Muscle of back (tissue), 11 donors: ENCODE data around the gene STX12. TPM values are rescaled to one million over a fixed set of nuclear protein-coding genes. Genes with fewer than 3 reads are reported as not detected.
"Not testable (repeated sequence)": the region's sequence is repeated elsewhere in the genome, so short reads cannot be mapped to it uniquely, and the experiment has no call there.

Experiments used
- DNase-seq, 3 donors: peaks; one replicate each; pipeline versions ENCODE4 v3.0.0 to v3.0.0-alpha.2; 2013
- polyA plus RNA-seq, 10 donors: library from polyadenylated mRNA; unstranded; fragments of 120-200 nt; gene quantifications; one replicate each; pipeline ENCODE4 v1.2.1, GENCODE V29; 2013; ENCODE audit not compliant: insufficient read length in 10 of 10

Gene STX12
- polyA plus RNA-seq, 10 donors: 27.3 to 42.2 (median 32.6) TPM

GRCh38 chr1:27864264-27864895, 91.4 kb downstream of the STX12 start:
- peak in 1 of 3 donors; percentile 36 for DNase-seq

DNA sequence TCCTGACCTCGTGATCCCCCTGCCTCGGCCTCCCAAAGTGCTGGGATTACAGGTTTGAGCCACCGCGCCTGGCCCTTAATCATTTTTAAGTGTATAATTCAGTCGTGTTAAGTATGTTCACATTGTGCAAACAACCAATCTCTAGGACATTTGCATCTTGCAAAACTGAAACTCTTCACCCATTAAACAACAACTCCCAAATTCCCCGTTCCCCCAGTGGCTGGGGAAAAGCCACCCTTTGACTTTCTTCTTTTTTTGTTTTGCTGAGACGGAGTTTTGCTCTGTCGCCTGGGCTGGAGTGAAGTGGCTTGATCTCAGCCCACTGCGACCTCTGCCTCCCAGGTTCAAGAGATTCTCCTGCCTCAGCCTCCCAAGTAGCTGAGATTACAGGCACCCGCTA, 92.8 kb downstream of the STX12 start:
- DNase-seq: no peak

- no peak for DNase-seq
These were observed 95.5 kb downstream of the STX12 start for GRCh38 chr1:27868556-27868931.

GRCh38 chr1:27868932-27869718, 96.1 kb downstream of the STX12 start:
- peak in 1 of 3 donors; percentile 45 for DNase-seq

GRCh38 chr1:27869719-27870085, 96.7 kb downstream of the STX12 start:
- no peak for DNase-seq

- DNase-seq: not testable (repeated sequence)
These were observed 98.1 kb downstream of the STX12 start for GRCh38 chr1:27871076-27871475.

- peak in 2 of 3 donors; percentile 25 to 68 for DNase-seq
These were observed 99.2 kb downstream of the STX12 start, which contains the start of gene THEMIS2 for GRCh38 chr1:27872059-27872801. TSS of gene THEMIS2 (plus strand) at chr1:27872544. CDS start at chr1:27872572, 28 bp downstream.

DNA sequence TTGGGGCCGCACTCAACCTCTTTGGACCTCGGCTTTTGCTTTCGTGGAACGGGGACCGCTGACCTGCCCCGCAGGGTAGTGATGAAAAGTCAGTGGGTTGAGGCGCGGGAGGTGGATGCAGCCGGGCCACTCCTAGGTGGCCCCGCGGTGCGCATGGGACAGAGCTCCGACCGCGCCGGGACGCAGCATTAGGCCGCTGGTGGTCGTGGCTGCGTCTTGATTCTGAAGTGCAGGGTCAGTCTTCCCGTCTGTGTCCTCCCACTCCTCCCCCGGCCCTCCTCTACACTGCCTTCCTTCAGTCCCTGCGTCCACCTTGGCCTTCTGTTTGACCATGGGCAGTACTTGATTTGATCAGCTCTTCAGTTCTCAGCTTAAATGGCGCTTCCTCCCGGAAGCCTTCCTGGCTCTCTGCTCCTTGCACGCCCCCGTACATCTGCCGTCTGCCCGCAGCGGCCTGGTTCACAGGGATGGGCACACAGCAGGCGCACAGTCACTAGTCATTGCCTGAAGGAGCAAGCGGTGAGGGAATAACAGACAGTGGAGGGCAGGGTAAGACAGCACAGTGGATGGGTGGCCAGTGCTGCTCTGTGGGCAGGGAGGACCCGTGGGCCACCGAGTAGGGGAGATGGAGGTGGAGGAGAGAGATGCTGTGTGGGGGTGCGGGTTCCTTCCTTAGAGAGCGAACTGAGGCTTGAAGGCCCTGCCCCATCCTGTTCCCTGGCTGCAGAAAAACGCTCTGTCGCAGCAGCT, 100.0 kb downstream of the STX12 start:
- DNase-seq: peak in 1 of 3 donors; percentile 37

- DNase-seq: peak in 1 of 3 donors; percentile 40
These were observed 100.8 kb downstream of the STX12 start for GRCh38 chr1:27873671-27874384.

Other genes with a start within 250 kb of the STX12 start
- gene AHDC1, start 169.1 kb upstream of the STX12 start, polyA plus RNA-seq: 100 to 1,000 TPM in 1 of 10 donors, 10 to 100 TPM in 9; 55.7 to 104 (median 78.7) TPM
- 1 to 10 TPM; 1.1 to 3.3 (median 2.2) TPM for gene FGR, start 138.0 kb upstream of the STX12 start, polyA plus RNA-seq
- gene IFI6, start 101.0 kb upstream of the STX12 start, polyA plus RNA-seq: 10 to 100 TPM; 45.3 to 80.8 (median 67.3) TPM
- 10 to 100 TPM; 14.4 to 32.6 (median 19.2) TPM for gene FAM76A, start 47.3 kb upstream of the STX12 start, polyA plus RNA-seq
- 10 to 100 TPM; 29.0 to 38.0 (median 32.0) TPM for gene PPP1R8, start 57.6 kb downstream of the STX12 start, polyA plus RNA-seq
- 1 to 10 TPM; 2.4 to 5.7 (median 3.2) TPM for gene THEMIS2, start 99.3 kb downstream of the STX12 start, polyA plus RNA-seq
- gene RPA2, start 141.4 kb downstream of the STX12 start, polyA plus RNA-seq: 10 to 100 TPM; 37.5 to 64.2 (median 45.9) TPM
- under 1 TPM in 5 of 10 donors, not detected in 5; 0.15 to 0.48 (median 0.31) TPM for gene SMPDL3B, start 161.8 kb downstream of the STX12 start, polyA plus RNA-seq
- 1 to 10 TPM; 5.9 to 8.4 (median 6.8) TPM for gene XKR8, start 186.8 kb downstream of the STX12 start, polyA plus RNA-seq